Urothelium cell line (cell line): ENCODE results near the gene CTNND2.

Source experiments
- DNase-seq: peaks from one replicate; pipeline ENCODE4 v3.0.0; 2011; ENCODE audit warnings: low spot score, mixed read lengths
- FAIRE-seq: peaks from 2 replicates; lab custom pipeline; 2011; peaks lifted over from hg19 to GRCh38; lab: Jason Lieb, UNC

CTNND2 gene

DNA sequence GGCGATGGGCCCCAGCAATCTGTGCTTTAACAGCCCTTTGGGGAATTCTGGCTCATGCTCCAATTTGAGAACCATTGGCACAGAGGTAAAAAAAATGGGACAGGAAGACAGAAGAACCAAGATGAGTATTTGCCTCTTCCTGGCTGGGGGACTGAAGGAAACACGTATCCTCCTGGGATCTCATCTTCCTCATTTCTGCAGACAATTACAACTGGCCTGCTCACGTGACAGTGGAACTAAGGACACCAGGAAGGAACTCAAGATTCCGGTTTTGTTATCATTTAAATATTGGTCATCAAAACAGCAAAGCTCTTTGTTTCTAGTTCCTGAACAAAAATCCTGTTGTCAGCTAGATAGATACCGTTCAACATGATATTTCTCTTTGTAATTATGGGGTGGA, 927.2 kb downstream of the CTNND2 start:
- FAIRE-seq (no peak), DNase-seq (no peak)

GRCh38 chr5:10975945-10976344, 928.3 kb downstream of the CTNND2 start:
- no peak for FAIRE-seq

DNA sequence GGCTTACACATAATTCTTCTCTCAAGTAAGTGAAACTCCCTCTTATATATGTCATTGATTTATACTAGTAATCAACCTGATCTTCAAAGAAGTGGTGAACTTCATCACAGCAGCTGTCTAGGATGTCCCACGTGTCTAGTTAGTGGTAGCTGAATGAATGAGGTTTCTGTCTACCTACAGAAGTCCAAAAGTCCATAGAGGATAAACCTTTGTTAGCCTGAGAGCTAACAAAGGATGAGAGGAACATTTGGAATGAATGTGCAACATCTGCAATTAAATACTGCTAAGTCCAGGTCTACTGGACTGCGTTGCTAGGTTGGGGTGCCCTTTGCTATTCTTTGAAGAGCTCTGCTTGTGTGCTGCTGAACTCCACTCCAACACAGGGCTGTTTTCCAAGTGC, 929.4 kb downstream of the CTNND2 start:
- no peak for FAIRE-seq
- no peak for DNase-seq

More at GRCh38 chr5:10975945-10976344, 928.3 kb downstream of the CTNND2 start:
- DNase-seq, result peak; percentile 44

- FAIRE-seq (no peak), DNase-seq (no peak)
Observed at GRCh38 chr5:10973316-10973715, 930.9 kb downstream of the CTNND2 start.

- DNase-seq (no peak), FAIRE-seq (no peak)
Observed at GRCh38 chr5:10969684-10970180, 934.5 kb downstream of the CTNND2 start.

GRCh38 chr5:10964806-10965205, 939.4 kb downstream of the CTNND2 start:
- no peak for FAIRE-seq

DNA sequence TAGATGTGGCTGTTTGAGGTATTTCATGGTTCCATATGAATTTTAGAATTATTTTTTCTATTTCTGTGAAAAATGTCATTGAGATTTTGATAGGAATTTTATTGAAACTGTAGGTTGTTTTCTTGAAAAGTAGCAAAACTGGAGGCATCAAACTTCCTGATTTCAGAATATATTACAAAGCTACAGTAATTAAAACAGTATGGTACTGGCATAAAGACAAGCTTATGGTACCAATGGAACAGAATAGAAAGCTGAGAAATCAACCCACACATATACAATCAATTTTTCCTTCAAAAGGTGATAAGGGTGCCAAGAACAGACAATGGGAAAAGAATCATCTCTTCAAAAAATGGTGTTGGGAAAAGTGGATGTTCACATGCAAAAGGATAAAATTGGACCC, 945.5 kb downstream of the CTNND2 start:
- no peak for DNase-seq
- no peak for FAIRE-seq

More at GRCh38 chr5:10964806-10965205, 939.4 kb downstream of the CTNND2 start:
- DNase-seq, result no peak

GRCh38 chr5:10949856-10950630, 954.2 kb downstream of the CTNND2 start:
- no peak for DNase-seq
- peak; percentile 85 for FAIRE-seq

DNA sequence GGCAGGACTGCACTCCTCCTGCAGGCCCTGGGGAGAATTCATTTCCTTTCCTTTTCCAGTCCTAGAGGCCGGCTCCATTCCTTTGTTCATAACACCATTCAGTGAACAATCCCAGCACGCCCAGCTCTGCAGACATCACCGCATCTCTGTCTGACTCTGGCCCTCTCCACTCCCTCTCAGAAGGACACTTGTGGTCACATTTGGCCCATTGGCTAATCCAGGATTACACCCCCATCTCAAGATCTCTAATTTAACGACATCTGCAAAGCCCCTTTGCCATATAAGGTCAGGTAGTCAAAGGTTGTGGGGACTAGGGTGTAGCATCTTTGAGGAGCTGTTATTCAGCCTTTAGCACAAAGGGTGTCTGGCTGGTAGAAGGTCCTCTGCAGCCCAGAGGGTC, 958.2 kb downstream of the CTNND2 start:
- no peak for DNase-seq
- no peak for FAIRE-seq

DNA sequence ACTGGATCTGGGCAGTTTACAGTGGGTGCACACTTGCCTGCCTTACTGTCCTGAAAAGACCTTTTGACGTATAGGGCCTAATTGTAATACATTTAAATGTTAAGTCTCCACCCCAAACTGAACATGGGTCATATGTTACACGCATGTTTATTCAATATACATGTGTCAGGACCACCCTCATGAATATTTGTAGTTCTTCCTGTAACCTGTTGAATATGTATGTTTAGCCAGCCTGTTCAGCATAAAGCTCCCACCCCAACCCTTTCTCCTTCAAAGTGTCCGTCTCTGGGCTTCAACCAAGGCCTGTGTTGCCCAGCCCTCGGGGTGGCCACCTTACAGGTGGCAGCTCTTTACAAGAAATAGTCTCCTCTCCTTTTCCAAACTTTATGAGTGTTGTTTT, 962.3 kb downstream of the CTNND2 start:
- no peak for FAIRE-seq
- DNase-seq, result no peak

- peak; percentile 69 for FAIRE-seq
- no peak for DNase-seq
Observed at GRCh38 chr5:10936081-10936855, 968.0 kb downstream of the CTNND2 start.

GRCh38 chr5:10935536-10935935, 968.7 kb downstream of the CTNND2 start:
- DNase-seq (no peak), FAIRE-seq (no peak)

- FAIRE-seq, result no peak
- DNase-seq, result no peak
Observed at GRCh38 chr5:10934783-10935355, 969.4 kb downstream of the CTNND2 start.

DNA sequence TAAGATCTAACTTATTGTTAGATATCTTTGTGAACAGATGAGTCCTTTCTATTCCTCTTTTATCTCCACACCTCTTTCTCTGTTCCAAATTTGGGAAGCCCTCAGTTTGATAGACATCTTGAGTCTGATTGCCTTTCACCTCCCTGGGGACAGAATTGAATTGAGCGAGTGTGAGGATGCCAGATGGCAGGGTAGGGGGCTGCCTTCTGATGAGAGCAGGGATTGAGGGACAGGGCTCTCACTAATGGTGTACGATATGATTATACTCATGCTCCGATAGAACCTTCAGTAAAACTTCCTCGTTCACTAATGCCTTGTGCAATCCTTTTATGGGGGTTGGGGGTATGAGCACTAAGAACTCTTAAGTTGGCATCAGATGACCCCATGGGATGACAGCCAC, 971.1 kb downstream of the CTNND2 start:
- DNase-seq, result no peak

DNA sequence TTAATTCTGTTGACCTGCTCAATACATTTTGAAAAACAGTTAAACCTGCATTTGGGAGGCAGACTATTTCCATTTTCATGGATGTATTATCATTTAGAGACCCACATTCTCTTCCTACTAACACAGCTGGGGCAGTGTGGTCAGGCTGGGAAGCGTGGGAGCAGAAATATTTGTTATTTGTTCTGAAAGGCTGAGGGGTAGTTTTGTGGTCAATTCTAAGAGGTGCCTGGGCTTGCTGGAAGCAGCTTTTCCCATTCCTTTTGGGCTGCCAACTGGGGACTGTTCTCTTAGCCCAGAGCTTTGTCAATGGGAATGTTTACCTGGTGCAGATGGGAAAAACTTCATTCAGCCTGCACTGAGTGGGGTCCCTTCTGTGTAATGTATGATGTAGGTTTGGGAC, 971.8 kb downstream of the CTNND2 start:
- no peak for DNase-seq
- FAIRE-seq, result no peak

More for the DNA sequence above, 971.1 kb downstream of the CTNND2 start:
- FAIRE-seq, result no peak

GRCh38 chr5:10927608-10928007, 976.6 kb downstream of the CTNND2 start:
- FAIRE-seq (no peak), DNase-seq (no peak)

DNA sequence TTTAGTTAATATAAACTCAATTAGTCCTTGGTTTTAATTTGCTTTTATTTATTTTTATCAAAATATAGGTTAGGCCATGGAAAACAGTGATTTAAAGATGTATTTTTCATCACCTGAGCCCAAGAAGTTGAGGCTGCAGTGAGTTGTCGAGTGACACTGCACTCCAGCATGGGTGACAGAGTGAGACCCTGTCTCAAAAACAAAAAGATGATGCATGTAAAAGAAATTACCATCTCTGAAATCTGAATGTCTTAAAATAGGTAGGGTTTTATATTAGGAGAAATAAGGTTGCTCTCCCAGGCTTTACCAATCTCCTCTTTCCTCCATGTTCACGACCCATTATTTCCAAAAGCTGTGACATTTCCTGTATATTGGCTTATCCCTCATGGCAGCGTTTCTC, 980.9 kb downstream of the CTNND2 start:
- FAIRE-seq (no peak), DNase-seq (no peak)
